PC-3 (cell line): ENCODE data around the gene TNPO1.

Experiments
- CTCF ChIP-seq: fragments of 300-600 bp; sonication (generic); conservative IDR thresholded peaks from 2 replicates; pipeline ENCODE4 v1.5.1; 2017; ENCODE audit warnings: antibody characterized with exemption, low read depth, mild to moderate bottlenecking, low read length
- EZH2 ChIP-seq: fragments of 300-600 bp; sonication (generic); IDR thresholded peaks from one replicate; pipeline ENCODE4 v1.6.1; 2017; ENCODE audit warnings: antibody characterized with exemption, mild to moderate bottlenecking, low read length; ENCODE audit not compliant: unreplicated experiment

DNA sequence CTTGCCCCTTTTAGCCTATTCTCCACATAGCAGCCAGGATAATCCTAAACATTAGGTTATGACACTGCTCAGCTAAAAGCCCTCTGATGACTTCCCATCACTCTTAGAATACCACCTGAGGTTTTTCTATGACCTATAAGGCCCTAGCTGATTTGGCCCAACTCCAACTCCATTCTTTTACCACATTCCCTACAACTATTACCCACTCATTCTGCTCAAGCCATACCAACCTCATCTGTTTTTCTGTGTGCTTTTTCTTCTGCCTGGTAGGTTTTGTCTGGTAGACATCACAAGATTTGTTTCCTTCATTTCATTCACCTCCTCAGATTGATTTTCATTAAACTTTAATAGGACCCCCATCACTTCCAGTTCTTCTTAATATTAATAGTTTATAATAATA is 126.8 kb downstream of the TNPO1 start:
- TF ChIP-seq CTCF: no peak
- no peak for TF ChIP-seq EZH2
